ENCODE results near the gene AKAP6.

Gene AKAP6

DNA sequence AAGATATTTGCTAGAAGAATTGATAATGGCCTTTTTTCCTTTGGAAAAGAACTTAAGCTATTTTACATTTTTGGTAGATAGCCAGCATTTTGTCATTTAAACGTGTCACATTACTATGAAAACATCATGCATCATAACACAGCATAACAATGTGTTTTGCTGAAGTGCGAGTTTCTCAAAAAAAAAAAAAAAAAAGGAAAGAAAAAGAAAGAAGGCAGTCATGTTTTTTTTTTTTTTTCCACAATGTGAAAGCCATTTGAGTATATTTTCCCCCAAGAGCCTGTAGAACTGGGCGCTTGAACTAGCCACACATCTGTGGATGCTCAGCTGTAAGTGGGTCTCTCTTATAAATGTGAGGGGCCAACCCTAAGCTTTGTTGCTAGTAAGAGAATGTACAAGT is 300.1 kb downstream of the AKAP6 start:
- DNase-seq = no peak

DNA sequence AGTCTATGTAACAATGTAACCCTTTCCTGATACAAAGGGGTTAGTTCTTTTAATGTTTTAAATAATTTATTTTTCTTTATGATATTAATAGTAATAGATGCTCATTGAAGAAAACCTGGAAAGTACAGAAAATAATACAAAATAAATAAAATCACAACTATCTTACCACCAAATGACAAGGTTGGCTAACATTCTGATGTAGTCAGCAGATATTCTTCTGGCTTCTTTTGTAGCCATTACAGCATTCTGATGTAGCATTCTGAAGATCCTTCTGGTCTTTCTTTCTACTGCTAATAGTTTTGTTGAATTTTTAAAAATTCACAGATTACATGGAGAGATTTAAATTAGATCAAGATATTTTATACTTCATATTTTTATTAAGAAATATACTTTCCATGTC is 301.6 kb downstream of the AKAP6 start:
- DNase-seq = no peak

DNA sequence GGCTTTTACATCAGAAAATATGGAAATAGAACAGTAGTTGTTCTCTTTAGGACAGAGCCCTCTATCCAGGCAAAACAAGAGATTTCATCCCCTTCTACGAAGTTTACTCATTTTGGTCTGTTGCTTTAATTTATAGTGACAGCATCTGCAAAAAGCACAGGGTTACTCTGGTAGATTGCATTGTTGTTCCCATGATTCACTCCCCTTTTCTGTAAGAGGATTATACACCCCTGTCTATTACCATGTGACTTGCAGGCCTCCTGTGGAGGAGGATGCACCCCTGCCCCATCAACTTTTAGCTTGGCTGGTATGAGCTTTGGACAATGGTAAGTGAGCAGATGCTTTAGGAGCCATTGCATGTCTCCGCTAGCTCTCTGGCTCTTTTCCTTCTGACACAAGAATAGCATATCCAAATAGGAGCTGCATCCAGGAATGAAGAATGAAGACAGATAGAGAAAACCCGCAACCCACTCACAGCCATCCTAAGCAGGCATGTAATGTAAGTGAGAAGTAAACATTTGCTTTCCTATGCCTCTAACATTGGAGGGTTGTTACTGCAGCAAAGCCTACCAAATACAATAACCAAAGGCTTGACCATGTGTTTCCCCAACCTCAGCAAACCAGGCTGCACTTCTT is 304.2 kb downstream of the AKAP6 start:
- DNase-seq = no peak

DNA sequence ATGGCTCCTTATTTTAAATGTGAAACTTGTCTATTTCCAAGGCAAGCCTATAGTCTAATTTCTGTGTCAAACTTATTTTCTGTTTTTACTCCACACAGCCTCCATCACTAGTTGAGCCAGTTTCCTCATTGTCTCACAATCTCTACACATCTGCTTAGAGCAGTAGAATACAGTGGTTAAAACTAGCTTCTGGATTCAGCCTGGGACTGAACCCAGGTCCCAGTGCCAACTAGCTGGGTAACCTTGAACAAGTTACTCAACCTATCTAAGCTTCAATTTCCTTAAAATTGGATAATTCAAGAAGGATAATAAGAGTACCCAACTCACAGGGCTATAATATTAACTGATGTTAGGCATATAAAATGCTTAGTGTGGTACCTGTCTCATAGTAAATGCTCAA is 304.8 kb downstream of the AKAP6 start:
- no peak for DNase-seq

DNA sequence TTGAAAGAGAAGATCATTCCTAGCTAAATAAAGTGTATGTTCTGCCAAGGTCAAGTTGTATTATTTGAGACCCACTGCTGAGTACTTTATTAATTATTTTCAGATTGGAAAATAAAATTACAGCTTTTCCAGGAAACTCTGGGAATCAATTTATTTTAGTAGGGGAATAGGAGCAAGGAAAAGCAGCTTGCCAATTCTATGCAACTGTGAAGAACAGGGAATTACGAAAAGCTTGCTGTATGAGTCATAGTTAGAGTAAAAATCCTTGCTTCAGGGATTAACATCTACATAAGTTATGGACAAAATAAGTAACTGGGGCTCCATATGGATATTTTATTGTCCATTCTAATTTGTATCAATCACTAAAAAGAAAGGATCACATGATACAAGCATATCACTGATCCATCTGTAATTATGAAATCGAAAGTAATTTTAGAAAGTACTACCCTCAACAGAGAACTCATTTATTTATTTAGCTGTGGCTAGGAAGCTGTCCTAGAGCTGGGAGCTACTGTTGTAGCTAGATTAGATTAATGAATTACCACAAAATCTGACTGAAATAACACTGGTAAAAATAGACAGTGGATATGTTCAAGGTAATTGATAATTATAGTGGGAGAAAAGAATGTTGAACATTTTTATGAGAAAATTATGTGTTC is 306.1 kb downstream of the AKAP6 start:
- no peak for DNase-seq

DNA sequence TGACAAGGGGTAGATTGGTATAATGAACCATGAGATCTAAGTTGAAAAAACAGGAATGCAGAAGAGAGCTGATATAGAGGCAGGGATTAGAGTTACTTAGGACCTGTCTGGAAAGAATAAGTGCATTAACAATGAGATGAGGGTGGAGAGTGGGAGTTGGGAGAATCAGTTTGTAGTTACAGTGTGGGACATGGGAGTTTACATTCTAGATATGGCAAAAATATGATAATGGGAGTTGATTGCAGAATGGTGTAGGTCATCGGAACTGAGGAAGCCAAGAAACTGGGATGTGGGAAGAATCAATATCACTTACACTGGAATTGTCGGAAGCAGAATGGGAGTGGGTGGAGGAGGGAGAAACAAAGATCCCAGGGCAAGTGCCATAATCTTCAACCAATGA is 308.5 kb downstream of the AKAP6 start:
- no peak for DNase-seq

DNA sequence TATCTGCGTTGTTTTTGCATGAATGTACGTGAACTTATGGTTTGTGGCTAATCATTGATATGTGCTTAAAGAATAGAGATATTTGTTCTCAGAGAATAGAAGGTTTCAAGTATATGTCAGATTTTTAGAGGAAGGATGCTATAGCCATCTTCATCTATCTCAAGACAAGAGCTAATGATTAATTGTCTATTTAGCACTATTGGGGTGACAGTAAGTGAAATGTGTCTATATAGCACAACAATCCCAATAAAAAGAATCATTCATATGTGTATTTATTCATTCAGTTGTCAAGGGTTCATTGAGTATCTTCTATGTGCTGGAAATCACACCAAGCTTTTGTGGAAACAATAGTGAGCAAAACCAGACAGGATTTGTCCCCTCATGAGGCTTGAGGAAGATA is 310.1 kb downstream of the AKAP6 start:
- DNase-seq = no peak

DNA sequence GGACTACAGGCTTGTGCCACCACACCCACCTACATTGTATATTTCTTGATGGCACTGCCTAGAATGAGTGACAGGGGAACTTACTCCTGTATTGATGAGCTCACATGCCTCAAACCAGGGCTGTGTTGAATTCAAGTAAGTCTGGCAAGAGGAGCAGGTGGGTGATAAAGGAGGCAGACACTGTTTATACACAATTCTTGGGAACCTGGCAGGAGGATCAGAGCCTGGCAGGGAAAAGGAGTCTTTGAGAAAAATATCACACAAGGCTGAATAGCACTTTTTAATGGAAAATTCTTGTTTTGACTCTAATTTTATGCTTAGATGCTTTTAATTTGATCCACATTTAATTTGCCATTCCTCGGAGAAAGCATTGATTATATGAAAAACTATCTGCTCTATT is 316.5 kb downstream of the AKAP6 start:
- DNase-seq = no peak

DNA sequence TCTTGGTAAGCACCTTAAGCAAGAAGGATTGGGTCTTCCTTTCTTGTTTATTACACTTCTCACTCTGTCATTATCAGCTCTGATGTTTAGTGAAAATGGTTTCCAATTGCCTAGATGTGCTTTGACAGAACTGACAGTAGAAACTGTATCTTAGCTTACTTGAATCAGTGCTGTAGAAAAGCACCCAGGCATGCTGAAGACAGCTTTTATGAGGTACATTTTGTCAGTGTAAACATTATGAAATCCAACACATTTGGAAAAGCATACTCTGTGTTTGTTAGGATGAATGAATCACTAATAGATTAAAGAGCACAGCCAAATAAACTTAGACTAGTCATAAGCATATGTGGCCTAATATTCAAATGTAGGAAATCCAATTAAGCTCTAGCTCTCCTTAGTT is 319.3 kb downstream of the AKAP6 start:
- no peak for DNase-seq

DNA sequence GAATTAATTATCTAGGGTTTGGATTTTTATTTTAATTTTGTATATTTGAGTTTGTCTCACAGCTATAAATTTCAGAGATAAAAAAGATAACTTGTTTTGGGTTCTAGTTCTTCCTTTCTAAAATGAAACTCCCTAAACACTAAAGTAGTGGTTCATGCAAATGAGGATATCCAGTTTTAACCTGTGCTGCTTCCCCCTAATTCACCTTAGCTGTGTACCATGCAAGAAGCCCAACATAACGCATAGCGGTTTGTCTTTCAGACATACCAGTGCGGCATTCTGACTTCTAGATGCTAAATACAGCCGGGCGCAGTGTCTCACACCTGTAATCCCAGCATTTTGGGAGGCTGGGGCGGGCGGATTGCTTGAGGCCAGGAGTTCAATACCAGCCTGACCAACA is 320.9 kb downstream of the AKAP6 start:
- DNase-seq = no peak

DNA sequence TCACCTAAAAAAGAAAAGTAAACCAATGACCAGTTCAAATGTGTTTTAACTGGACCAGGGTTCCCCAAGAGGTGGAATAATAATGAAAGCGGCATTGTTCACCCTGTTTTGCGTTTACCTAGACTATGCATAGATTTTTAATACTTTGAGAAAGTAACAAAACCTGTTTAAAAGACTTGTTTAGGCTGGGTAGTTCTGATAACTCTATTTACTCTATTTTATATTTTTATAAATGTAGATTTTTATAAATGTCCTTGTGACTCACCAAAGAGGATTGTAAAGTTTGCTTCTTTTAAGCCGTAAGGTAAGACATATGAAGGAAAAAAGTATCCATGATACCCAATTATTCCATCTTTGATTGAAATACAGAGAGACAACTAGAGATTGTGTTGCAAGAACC is 321.6 kb downstream of the AKAP6 start:
- no peak for DNase-seq

DNA sequence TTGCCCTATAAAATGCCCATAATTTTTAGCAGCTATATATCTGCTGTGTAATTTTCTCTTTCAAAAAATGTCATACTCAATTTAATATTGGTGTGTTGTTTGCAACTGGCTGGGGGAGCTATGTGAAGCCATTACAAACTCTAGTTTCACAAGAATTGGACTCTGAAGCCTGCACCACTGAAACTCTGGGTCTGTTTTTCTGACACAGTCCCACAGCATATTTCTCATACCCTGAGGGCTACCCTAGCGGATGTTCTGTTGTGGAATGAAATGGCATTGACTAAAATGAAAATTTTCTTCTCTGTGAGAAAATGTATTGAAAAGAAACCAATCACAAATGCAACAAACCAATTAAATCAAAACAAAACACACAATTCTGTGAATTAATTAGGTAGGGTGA is 325.0 kb downstream of the AKAP6 start:
- no peak for DNase-seq

DNA sequence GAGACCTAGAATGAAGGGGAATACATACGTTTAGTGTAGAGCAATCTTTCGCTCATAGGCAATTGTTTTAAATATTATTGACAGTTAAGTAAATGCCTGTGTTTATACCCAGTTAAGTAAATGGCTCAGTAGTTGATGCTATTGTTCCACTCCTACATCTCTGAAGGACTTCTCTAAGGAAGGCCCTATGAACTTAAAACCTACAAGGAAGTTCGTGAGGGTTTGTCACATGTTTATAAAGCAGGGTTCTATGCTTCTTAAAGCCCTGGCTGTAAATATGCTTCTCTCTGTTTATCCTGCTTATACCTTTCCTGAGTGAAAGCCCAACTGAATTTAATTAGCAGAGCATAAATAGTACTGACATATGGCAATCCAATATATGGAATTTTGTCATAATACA is 327.5 kb downstream of the AKAP6 start:
- DNase-seq = no peak

DNA sequence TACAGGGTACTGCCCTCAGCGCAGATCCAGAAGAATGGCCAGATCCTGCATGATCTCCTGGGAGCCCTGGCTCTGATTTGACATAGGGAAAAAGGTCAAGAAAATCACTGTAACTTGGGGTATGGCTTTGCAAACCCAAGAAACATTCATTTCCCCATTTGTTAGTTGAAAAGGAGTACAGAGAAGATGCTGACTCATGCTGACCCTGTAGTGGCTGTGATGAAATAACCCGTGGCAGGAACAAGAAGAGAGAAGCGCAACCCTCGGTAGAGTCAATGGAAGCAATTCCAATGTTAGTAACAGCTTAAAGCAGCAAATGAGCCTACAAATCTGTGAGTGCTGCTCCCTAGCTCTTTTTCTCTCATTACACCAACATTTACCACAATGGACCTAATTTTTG is 328.0 kb downstream of the AKAP6 start:
- no peak for DNase-seq

DNA sequence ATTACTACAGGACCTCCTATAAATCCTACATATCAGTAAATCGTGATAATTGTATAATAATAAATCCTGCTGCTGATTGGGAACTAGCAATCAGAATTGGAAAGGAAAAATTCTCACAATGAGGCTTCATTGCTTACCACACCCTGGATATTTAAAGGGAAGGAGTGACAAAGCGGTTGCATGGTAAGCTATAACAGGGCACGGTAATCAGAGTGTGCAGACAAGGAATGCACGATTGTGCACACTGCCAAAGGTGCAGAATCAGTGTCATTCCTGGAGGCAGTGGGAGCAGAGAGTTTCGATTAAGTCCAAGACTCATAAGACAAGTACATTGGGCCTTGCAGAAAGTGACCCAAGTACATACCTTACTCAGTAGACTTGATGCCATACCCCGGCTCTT is 332.1 kb downstream of the AKAP6 start:
- DNase-seq = no peak

DNA sequence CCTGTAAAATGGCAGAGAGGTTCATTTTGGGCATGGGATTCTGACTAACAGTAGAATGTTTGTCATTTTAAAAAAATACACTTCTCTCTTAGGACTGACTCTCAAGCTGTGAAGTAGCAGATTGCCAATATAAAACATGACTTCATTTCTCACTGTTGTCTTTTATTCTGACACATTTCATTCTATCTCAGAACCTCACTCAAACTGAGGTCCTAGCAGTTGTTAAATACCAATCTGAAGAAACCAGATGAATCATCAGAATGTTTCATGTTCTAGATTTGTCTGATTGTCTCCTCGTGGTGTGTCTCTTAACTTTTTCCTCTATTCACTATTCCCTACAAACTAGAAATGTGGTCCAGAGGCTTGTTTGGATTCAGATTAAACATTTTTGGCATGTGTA is 333.1 kb downstream of the AKAP6 start:
- DNase-seq = no peak

DNA sequence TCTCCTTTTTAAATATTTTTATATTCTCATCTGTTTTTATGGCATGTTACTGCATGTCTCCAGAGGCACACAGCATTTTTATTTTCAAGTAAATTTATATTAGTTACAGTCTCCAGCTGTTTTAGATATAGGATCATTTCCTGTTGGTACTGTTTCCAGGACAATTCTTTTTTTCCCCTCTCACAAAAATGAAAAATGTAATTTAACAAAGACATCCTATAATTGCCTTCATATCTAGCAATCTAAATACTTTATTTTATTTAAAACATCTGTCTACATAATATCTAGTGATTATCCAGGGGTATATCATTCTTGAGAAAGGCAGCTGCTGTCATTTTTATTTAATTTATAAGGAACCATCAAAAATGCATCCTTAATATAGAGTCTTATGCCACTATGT is 337.2 kb downstream of the AKAP6 start:
- no peak for DNase-seq

DNA sequence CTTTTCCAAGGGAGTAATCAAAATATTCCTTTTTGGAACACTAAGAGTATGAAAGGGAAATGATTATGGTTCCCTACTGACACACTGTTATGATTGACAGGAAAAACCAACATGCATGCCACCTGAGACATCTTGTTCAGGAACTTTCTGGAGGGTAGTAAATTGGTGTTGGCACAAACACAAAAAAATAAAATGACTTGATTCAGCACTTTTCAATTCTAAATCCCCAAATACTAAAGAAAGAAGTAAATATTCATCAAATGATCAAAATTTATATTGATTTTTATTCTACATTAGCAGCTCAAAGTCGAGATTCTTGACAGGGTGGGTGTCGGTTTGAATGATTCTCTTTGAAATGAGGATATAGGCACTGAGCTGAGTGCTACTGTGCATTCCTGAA is 338.2 kb downstream of the AKAP6 start:
- DNase-seq = no peak

DNA sequence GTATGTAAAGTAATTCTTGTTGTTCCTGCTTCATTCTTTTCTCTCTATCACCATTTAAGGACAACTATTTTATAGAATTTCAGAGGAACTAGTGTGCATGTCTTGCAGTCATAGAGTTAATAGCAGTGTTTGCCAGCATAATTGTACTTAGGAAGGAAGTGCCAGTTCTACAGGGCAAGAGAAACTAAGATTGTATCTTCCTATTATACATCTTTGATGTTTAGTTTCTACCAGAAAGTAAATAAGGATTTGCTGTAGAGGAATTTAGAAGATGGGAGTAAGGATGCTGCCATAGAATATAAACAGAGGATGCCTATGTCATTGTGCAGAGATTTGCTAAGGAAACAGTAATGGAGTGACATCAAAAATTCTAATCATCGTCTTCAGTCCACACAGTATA is 338.7 kb downstream of the AKAP6 start:
- no peak for DNase-seq

DNA sequence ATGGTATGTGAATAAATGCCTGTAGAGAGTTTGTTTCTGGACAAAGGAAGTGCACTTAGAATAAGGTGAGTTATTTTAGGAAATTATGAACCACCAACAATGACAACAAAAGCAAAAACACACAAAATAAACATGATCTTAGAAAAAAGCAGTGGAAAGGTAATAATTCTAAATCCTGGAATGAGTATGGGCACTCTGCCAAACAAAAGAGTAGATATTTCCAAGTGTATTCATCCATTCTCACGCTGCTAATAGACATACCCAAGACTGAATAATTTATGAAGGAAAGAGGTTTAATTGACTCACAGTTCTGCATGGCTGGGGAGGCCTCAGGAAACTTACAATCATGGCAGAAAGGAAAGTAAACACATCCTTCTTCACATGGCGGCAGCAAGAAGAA is 340.3 kb downstream of the AKAP6 start:
- no peak for DNase-seq

DNA sequence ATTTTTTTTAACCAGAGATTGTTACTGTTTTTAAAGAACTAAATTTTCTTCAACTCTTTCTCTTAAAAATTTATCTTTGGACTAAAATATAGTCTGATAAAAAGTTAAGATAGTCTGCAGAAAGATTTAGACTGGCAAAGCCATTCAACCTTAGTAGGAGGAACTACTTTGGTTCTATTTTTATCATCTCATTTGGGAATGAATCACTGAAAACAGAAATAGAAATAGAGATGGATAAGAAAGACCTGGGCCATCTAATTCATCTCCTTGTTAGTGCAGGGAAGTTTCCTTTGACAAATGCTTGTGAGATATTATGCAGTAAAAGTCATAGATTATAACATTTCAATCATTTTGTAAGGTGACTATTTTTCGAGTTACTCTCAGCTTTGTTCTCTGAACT is 346.3 kb downstream of the AKAP6 start:
- no peak for DNase-seq

DNA sequence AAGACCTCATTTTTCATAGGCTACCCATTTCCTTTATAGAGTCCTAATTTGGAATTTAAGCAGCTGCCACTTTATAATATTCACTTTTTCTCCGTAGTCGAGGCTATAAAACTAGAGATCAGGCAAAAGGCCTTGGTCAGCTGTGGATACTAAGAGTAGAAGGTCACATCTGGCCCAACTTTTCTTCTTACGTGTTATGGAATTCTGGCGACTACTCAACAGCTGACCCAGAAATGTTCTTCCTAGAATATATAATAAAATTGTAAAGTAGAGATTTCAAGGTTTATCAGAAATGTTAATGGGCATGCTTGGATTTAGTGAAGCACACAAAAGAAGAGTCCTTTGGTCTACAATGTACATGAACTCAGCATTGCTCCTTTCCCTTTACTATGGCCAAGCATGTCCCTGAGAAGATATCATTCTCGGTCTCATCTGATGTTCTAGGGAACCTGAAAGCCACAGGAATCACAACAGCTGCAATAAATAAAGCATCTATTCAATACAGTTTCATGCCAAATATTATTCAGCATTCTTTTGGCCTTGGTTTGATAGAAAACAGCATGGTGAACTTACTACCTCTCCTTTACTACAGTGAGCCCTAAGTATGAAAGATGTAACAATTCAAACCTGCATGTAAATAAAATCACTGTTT is 348.2 kb downstream of the AKAP6 start:
- no peak for DNase-seq

DNA sequence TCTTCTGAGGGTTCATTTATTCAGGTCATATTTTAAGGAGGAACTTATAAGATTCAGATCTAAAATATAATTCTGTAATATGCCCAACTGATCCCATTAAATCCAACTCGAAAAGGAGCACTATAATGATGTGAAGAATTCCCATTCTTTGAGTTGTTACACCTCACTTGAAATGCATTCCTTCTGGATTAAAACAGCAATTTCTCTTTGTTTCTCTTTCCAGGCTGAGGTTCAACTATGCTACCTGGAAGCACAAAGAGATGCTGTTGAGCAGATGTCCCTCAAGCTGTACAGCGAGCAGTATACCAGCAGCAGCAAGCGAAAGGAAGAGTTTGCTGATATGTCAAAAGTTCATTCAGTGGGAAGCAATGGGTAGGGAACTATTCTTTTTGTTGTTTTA is 349.0 kb downstream of the AKAP6 start:
- no peak for DNase-seq

DNA sequence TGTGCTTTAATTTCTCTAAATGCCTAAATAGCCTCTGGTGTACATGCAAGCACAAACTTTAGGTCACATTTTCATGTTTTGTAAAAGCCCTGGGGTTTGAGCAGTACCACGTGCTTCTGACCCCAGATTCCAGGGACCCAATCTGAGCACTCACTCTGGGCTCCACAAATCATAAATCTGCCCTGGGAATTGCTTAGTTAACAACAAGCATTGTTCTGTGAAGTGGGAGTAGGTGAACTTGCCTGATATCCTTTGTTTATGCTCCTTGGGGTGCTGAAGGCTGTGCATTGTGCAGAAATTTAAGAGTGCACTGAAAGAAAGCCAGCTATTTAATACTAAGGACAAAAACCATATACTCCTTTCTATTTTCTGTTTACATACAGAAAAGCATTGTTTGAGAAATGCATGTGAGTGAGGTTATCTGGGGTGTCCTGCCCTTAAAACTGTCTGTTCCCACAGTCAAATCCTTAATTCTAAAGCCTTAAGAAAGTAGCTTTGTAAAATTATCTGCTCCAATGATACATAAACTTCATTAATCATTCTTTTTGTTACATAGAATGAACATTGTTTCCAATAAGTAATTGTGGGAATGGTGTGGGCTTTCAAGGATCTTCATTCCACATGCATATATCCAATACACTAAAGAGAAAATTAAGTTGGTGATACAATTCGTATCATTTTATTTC is 351.0 kb downstream of the AKAP6 start:
- DNase-seq = no peak
